Fibroblast of lung (primary cell): ENCODE measurements around the gene MOCS2.

ENCODE experiments used
- CTCF ChIP-seq, 2 donors: IDR thresholded peaks in 1 of 2; conservative IDR thresholded peaks in 1 of 2; 1 replicate in 1 of 2; 2 replicates in 1 of 2; pipeline ENCODE4 v1.5.1; 2011 to 2012; ENCODE audit warnings: low read length in 2 of 2, control low read depth in 1 of 2, inconsistent platforms in 1 of 2, low read depth in 1 of 2, mild to moderate bottlenecking in 1 of 2
- EZH2 ChIP-seq: IDR thresholded peaks from 2 replicates; pipeline ENCODE4 v1.5.1; 2012; ENCODE audit warnings: low read length, control low read depth, mild to moderate bottlenecking; ENCODE audit errors: missing control alignments

- TF ChIP-seq CTCF (conservative IDR thresholded peaks at IDR 0.05 in 1 of 2, IDR thresholded peaks at IDR 0.05 in 1 of 2; ENCODE audit: low read depth in 1 of 2, low read length in 2 of 2) (no peak), EZH2 (no peak)
Measured at GRCh38 chr5:53055365-53055764, 54.2 kb downstream of the MOCS2 start.
